ENCODE results near the gene RBP2. TPM values are rescaled to one million over a fixed set of nuclear protein-coding genes. Genes with fewer than 3 reads are reported as not detected.

The RBP2 gene
- total and polyA plus RNA-seq, 2 of the 8 experiments (the other 6 are each of a cell fraction or from before 2014, with no cell fraction given), result not detected

- TF ChIP-seq CEBPB (IDR thresholded peaks at IDR 0.05; ENCODE audit: low read depth, low read length) (no peak), SIX5 (IDR thresholded peaks at IDR 0.05; ENCODE audit: low read depth, low read length) (no peak), SRF (IDR thresholded peaks at IDR 0.05; ENCODE audit: low read depth, low read length) (no peak), NRF1 (IDR thresholded peaks at IDR 0.05; ENCODE audit: low read depth, low read length) (no peak)
Observed at GRCh38 chr3:139523718-139524117, 47.4 kb upstream of the RBP2 start (continued).
